A549 (cell line): ENCODE data around the gene TENM3. TPM values are rescaled to one million over a fixed set of nuclear protein-coding genes. Genes with fewer than 3 reads are reported as not detected.

Experiments
- ATAC-seq, 2 experiments: fragments of 200-7000 bp in 1 of 2; fragments of >200 bp in 1 of 2; cut with Nextera tagmentation in 1 of 2; cut with Tn5 transposase in 1 of 2; 3 replicates each; pipeline versions ENCODE4 v1.8.0 to v1.9.1; 2018 to 2020; ENCODE audit warnings: mild to moderate bottlenecking in 1 of 2, moderate library complexity in 1 of 2
- CTCF ChIA-PET: fragments of 300-600 bp; sonication (Branson Sonifier 250); formaldehyde crosslinking; extraction: SDS; loops from one replicate; lab custom pipeline; 2021; ENCODE audit warnings: antibody characterized with exemption, inconsistent platforms; lab: Yijun Ruan, JAX
- POLR2A ChIA-PET: fragments of 350-600 bp; formaldehyde crosslinking; extraction: SDS; loops from one replicate; lab custom pipeline; 2021; ENCODE audit warnings: antibody characterized with exemption, inconsistent platforms; lab: Yijun Ruan, JAX
- DNase-seq, 2 experiments: peaks; one replicate each; pipeline versions ENCODE4 v3.0.0 to v3.0.0-alpha.2; 2011 to 2016; ENCODE audit warnings: low read depth in 1 of 2, low spot score in 1 of 2
- FAIRE-seq: peaks from 2 replicates; lab custom pipeline; 2011; peaks lifted over from hg19 to GRCh38; lab: Jason Lieb, UNC
- H3K27ac ChIP-seq, 2 experiments: fragments of >200 bp; sonication (Bioruptor Twin); formaldehyde crosslinking; 3 replicates each; pipeline ENCODE4 v1.5.1; 2016 to 2017
- H3K4me1 ChIP-seq: fragments of >200 bp; sonication (Bioruptor Twin); formaldehyde crosslinking; 3 replicates; pipeline ENCODE4 v1.6.1; 2016
- H3K4me2 ChIP-seq: fragments of >200 bp; sonication (Bioruptor Twin); formaldehyde crosslinking; 3 replicates; pipeline ENCODE4 v1.6.1; 2016
- H3K4me3 ChIP-seq: fragments of >200 bp; sonication (Bioruptor Twin); formaldehyde crosslinking; 3 replicates; pipeline ENCODE4 v1.5.1; 2016
- H3K9me3 ChIP-seq: fragments of >200 bp; sonication (Bioruptor Twin); formaldehyde crosslinking; 3 replicates; pipeline ENCODE4 v1.6.1; 2016
- BHLHE40 ChIP-seq: IDR thresholded peaks from 2 replicates; pipeline ENCODE4 v1.6.1; 2012; ENCODE audit warnings: low read depth, low read length, inconsistent platforms
- CEBPB ChIP-seq, 2 experiments: fragments of >200 bp in 1 of 2; sonication (Bioruptor Twin) in 1 of 2; formaldehyde crosslinking in 1 of 2; IDR thresholded peaks; 2 replicates each; pipeline ENCODE4 v1.6.1; 2012 to 2016
- CHD2 ChIP-seq: fragments of 150-350 bp; IDR thresholded peaks from 2 replicates; pipeline ENCODE4 v1.6.1; 2014; ENCODE audit warnings: low read length; ENCODE audit not compliant: partially characterized antibody
- CHD4 ChIP-seq: fragments of 200-600 bp; sonication (generic); IDR thresholded peaks from 2 replicates; pipeline ENCODE4 v1.6.1; 2016; ENCODE audit warnings: antibody characterized with exemption, mild to moderate bottlenecking, borderline replicate concordance
- EHMT2 ChIP-seq: fragments of 200-600 bp; sonication (generic); IDR thresholded peaks from 2 replicates; pipeline ENCODE4 v1.6.1; 2016; ENCODE audit warnings: antibody characterized with exemption, low read depth, mild to moderate bottlenecking, moderate library complexity
- EP300 ChIP-seq, 2 experiments: fragments of >200 bp; sonication (Bioruptor Twin); formaldehyde crosslinking; IDR thresholded peaks; 2 replicates in 1 of 2; 3 replicates in 1 of 2; pipeline ENCODE4 v1.6.1; 2016 to 2017
- HDAC2 ChIP-seq: fragments of 200-600 bp; sonication (generic); IDR thresholded peaks from 2 replicates; pipeline ENCODE4 v1.6.1; 2016
- HEYL ChIP-seq: fragments of 250-450 bp; sonication (Bioruptor Pico); IDR thresholded peaks from 2 replicates; pipeline ENCODE4 v1.8.0; 2021; ENCODE audit warnings: mild to moderate bottlenecking, moderate library complexity
- HOXB13 ChIP-seq: fragments of 250-450 bp; sonication (Bioruptor Pico); IDR thresholded peaks from 2 replicates; pipeline ENCODE4 v1.5.0; 2020; ENCODE audit warnings: low read depth, mild to moderate bottlenecking, moderate library complexity
- HOXB5 ChIP-seq: fragments of 250-450 bp; sonication (Bioruptor Pico); IDR thresholded peaks from 2 replicates; pipeline ENCODE4 v1.5.0; 2020; ENCODE audit warnings: mild to moderate bottlenecking, moderate library complexity
- JUN ChIP-seq, 2 experiments: fragments of >200 bp; sonication (Bioruptor Twin); formaldehyde crosslinking; IDR thresholded peaks; 2 replicates in 1 of 2; 3 replicates in 1 of 2; pipeline ENCODE4 v1.6.1; 2016 to 2017
- KDM1A ChIP-seq: fragments of 200-600 bp; sonication (generic); IDR thresholded peaks from 2 replicates; pipeline ENCODE4 v1.6.1; 2016; ENCODE audit warnings: low read depth, mild to moderate bottlenecking
- MAZ ChIP-seq: fragments of 150-350 bp; IDR thresholded peaks from 2 replicates; pipeline ENCODE4 v1.6.1; 2014; ENCODE audit warnings: antibody characterized with exemption, low read depth, low read length, borderline replicate concordance
- MYC ChIP-seq: IDR thresholded peaks from 2 replicates; pipeline ENCODE4 v1.6.1; 2012; ENCODE audit warnings: mild to moderate bottlenecking, inconsistent platforms, low read length, improper control_type of control experiment, borderline replicate concordance
- NFE2L2 ChIP-seq: fragments of 150-350 bp; conservative IDR thresholded peaks from 2 replicates; pipeline ENCODE4 v1.6.1; 2014; ENCODE audit warnings: low read length
- NR3C1 ChIP-seq: fragments of >200 bp; sonication (Bioruptor Twin); formaldehyde crosslinking; IDR thresholded peaks from 3 replicates; pipeline ENCODE4 v1.6.1; 2017
- SREBF2 ChIP-seq: fragments of 450-650 bp; IDR thresholded peaks from 2 replicates; pipeline ENCODE4 v1.6.1; 2014; ENCODE audit warnings: mild to moderate bottlenecking, moderate library complexity
- ZNF302 ChIP-seq: fragments of 250-450 bp; sonication (Bioruptor Pico); IDR thresholded peaks from 2 replicates; pipeline ENCODE4 v1.9.0; 2021; ENCODE audit warnings: inconsistent platforms, mild to moderate bottlenecking, moderate library complexity
- ZSCAN20 ChIP-seq: fragments of 250-450 bp; sonication (Bioruptor Pico); IDR thresholded peaks from 2 replicates; pipeline ENCODE4 v1.8.0; 2022; ENCODE audit warnings: mild to moderate bottlenecking, moderate library complexity
- WGBS: methylation state at CpG from one replicate; pipeline ENCODE4 v1.1.6; 2017; ENCODE audit errors: missing lambda C conversion rate; 5-methylcytosine and 5-hydroxymethylcytosine counted together
- polyA plus RNA-seq, 4 experiments: library from polyadenylated mRNA; depleted of rRNA in 3 of 4; stranded (reverse); fragments of >200 nt; fragmentation: RNase III in 1 of 4; extraction: RNeasy Plus Mini Kit Qiagen cat#74134 plus additional on column Dnase treatment in 1 of 4; gene quantifications; 2 replicates in 3 of 4; 3 replicates in 1 of 4; pipeline ENCODE4 v1.2.3, GENCODE V29; 2011 to 2017
- TF ChIP-seq, protein P1 (sequence below): fragments of >200 bp; sonication (Bioruptor Twin); formaldehyde crosslinking; IDR thresholded peaks from 2 replicates; pipeline ENCODE4 v1.6.1; 2016
- TF ChIP-seq, protein P2 (sequence below): fragments of 250-450 bp; sonication (Bioruptor Pico); IDR thresholded peaks from 2 replicates; pipeline ENCODE4 v1.5.0; 2021; ENCODE audit warnings: mild to moderate bottlenecking, moderate library complexity, borderline replicate concordance
- TF ChIP-seq, protein P3 (sequence below): IDR thresholded peaks from 2 replicates; pipeline ENCODE4 v1.6.1; 2012
- TF ChIP-seq, protein P4 (sequence below): IDR thresholded peaks from 2 replicates; pipeline ENCODE4 v1.6.1; 2012; ENCODE audit warnings: low read depth, borderline replicate concordance
- TF ChIP-seq, protein P5 (sequence below): IDR thresholded peaks from 2 replicates; pipeline ENCODE4 v1.6.1; 2012

The TENM3 gene
- polyA plus RNA-seq, 2 of the 4 experiments (the other 2 are of a cell fraction) = 2.4 to 7.3 TPM

DNA sequence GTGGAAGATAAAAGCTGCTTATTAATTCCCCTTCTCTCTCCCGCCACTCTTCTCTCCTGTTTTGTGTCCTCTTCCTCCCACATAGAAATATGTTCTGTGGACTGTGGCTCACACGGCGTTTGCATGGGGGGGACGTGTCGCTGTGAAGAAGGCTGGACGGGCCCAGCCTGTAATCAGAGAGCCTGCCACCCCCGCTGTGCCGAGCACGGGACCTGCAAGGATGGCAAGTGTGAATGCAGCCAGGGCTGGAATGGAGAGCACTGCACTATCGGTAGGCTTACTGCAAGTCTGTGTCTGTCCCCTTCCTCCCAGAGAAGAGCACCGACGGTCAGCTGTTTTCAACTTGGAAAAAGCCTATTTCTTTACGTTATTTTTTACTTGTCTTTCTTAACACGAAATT lies 444.9 kb downstream of the TENM3 start:
- H3K27ac ChIP-seq = no peak overlapping the region
- ChIA-PET CTCF (no interaction called here), POLR2A (no interaction called here)
- TF ChIP-seq CEBPB (IDR thresholded peaks at IDR 0.05) (no peak), NR3C1 (no peak), MYC (no peak)
- TF ChIP-seq, protein P1, sequence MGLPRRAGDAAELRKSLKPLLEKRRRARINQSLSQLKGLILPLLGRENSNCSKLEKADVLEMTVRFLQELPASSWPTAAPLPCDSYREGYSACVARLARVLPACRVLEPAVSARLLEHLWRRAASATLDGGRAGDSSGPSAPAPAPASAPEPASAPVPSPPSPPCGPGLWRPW = no peak
- TF ChIP-seq, all 56 proteins: peak for 0
- no peak for DNase-seq
- ATAC-seq = no peak
- Histone ChIP-seq H3K4me2 (no peak overlapping the region), H3K4me1 (no peaks in the 10 kb centered on the region), H3K4me3 (no peak overlapping the region), H3K9me3 (no peaks in the 10 kb centered on the region)
- WGBS = 44% methylated on average over 14 of the region's 14 CpGs
- FAIRE-seq = no peak

DNA sequence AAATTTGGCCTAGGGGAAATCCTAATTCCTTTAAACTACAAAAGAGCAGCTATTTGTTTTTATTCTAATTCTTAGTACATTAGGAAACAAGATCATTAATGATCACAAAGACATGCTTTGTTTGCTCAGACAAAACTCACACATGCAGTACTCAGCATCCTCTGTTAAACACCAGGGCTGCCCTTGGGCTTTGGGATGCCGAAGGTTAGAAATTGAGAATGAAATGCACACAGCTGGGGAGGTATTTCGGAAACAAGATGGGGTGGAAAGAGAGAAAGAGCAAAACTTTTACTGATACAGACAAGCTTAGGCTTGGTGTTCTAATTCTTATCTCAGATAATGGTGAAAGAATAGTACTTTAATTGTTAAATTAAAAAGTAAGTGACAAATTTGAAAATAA lies 451.3 kb downstream of the TENM3 start:
- TF ChIP-seq, protein P2, sequence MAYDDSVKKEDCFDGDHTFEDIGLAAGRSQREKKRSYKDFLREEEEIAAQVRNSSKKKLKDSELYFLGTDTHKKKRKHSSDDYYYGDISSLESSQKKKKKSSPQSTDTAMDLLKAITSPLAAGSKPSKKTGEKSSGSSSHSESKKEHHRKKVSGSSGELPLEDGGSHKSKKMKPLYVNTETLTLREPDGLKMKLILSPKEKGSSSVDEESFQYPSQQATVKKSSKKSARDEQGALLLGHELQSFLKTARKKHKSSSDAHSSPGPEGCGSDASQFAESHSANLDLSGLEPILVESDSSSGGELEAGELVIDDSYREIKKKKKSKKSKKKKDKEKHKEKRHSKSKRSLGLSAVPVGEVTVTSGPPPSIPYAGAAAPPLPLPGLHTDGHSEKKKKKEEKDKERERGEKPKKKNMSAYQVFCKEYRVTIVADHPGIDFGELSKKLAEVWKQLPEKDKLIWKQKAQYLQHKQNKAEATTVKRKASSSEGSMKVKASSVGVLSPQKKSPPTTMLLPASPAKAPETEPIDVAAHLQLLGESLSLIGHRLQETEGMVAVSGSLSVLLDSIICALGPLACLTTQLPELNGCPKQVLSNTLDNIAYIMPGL (CRISPR knock-in tag) = no peak
- TF ChIP-seq, protein P3, sequence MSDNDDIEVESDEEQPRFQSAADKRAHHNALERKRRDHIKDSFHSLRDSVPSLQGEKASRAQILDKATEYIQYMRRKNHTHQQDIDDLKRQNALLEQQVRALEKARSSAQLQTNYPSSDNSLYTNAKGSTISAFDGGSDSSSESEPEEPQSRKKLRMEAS = no peak
- TF ChIP-seq CHD4 (no peak), JUN (IDR thresholded peaks at IDR 0.05) (no peak), ZNF302 (no peak), NFE2L2 (no peak), MAZ (no peak), EHMT2 (no peak), CHD2 (no peak), ZSCAN20 (no peak), EP300 (IDR thresholded peaks at IDR 0.05) (no peak), HOXB5 (CRISPR knock-in tag) (no peak), BHLHE40 (no peak), HEYL (no peak), HDAC2 (no peak), KDM1A (no peak), SREBF2 (no peak), HOXB13 (CRISPR knock-in tag) (no peak)
- TF ChIP-seq, protein P4, sequence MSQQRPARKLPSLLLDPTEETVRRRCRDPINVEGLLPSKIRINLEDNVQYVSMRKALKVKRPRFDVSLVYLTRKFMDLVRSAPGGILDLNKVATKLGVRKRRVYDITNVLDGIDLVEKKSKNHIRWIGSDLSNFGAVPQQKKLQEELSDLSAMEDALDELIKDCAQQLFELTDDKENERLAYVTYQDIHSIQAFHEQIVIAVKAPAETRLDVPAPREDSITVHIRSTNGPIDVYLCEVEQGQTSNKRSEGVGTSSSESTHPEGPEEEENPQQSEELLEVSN = no peak
- TF ChIP-seq, protein P5, sequence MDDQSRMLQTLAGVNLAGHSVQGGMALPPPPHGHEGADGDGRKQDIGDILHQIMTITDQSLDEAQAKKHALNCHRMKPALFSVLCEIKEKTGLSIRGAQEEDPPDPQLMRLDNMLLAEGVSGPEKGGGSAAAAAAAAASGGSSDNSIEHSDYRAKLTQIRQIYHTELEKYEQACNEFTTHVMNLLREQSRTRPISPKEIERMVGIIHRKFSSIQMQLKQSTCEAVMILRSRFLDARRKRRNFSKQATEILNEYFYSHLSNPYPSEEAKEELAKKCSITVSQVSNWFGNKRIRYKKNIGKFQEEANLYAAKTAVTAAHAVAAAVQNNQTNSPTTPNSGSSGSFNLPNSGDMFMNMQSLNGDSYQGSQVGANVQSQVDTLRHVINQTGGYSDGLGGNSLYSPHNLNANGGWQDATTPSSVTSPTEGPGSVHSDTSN = no peak
- no peaks in the 10 kb centered on the region for H3K4me1 ChIP-seq
- H3K4me3 ChIP-seq = no peak overlapping the region
- no peaks in the 10 kb centered on the region for H3K9me3 ChIP-seq
- ChIA-PET CTCF (no interaction called here), POLR2A (no interaction called here)
- H3K27ac ChIP-seq = no peak overlapping the region
- 13% methylated on average over 2 of the region's 2 CpGs for WGBS
- DNase-seq (no peak), FAIRE-seq (no peak), ATAC-seq (no peak)
- no peak overlapping the region for H3K4me2 ChIP-seq
